Prostate gland (tissue), 2 donors: ENCODE results near the gene CAMKV. TPM values are rescaled to one million over a fixed set of nuclear protein-coding genes. Genes with fewer than 3 reads are reported as not detected.

ENCODE experiments used
- DNase-seq: peaks from one replicate; pipeline ENCODE4 v3.0.0-alpha.2; 2019; ENCODE audit warnings: low spot score
- H3K27ac ChIP-seq, 2 donors: fragments of 200-600 bp; sonication (generic); 2 replicates each; pipeline ENCODE4 v1.5.1; 2017 to 2019
- H3K27me3 ChIP-seq: fragments of 200-600 bp; sonication (generic); replicated peaks from 2 replicates; pipeline ENCODE4 v1.5.1; 2019; ENCODE audit not compliant: insufficient read depth
- H3K36me3 ChIP-seq, 2 donors: fragments of 200-600 bp; sonication (generic); 1 replicate in 1 of 2; 2 replicates in 1 of 2; pipeline versions ENCODE4 v1.5.1 to v1.8.1; 2017 to 2019
- H3K4me1 ChIP-seq: fragments of 200-600 bp; sonication (generic); replicated peaks from 2 replicates; pipeline ENCODE4 v1.5.1; 2019
- H3K4me3 ChIP-seq, 2 donors: fragments of 200-600 bp; sonication (generic); 2 replicates each; pipeline ENCODE4 v1.5.1; 2017 to 2019
- H3K9me3 ChIP-seq: fragments of 200-600 bp; sonication (generic); 2 replicates; pipeline ENCODE4 v1.5.1; 2017
- CTCF ChIP-seq, 4 experiments: fragments of 200-600 bp in 2 of 4; fragments of 450-650 bp in 2 of 4; sonication (generic) in 2 of 4; IDR thresholded peaks; 1 replicate in 3 of 4; 2 replicates in 1 of 4; pipeline ENCODE4 v1.5.1; 2016 to 2019; ENCODE audit warnings: antibody characterized with exemption in 4 of 4, mild to moderate bottlenecking in 2 of 4, moderate library complexity in 2 of 4
- POLR2A ChIP-seq: fragments of 450-650 bp; IDR thresholded peaks from one replicate; pipeline ENCODE4 v1.6.1; 2016; ENCODE audit warnings: antibody characterized with exemption, mild to moderate bottlenecking
- POLR2AphosphoS5 ChIP-seq: sonication (generic); formaldehyde crosslinking; IDR thresholded peaks from one replicate; pipeline ENCODE4 v1.6.1; 2017; ENCODE audit warnings: antibody characterized with exemption
- WGBS: methylation state at CpG from one replicate; pipeline ENCODE4 v1.1.5; 2018; 5-methylcytosine and 5-hydroxymethylcytosine counted together
- intact Hi-C: fragments of 100-400 bp; cut with DNase I; formaldehyde crosslinking; loops from one replicate; pipeline ENCODE4 v1.14.2; 2022
- small RNA-seq, 2 donors: library from RNA; depleted of rRNA; stranded (forward); fragments of <200 nt; gene quantifications; one replicate each; pipeline ENCODE3, GENCODE V24; 2016
- total RNA-seq, 2 donors: library from RNA; depleted of rRNA; stranded (reverse); fragments of >200 nt; gene quantifications; one replicate each; pipeline ENCODE4 v1.1.0, GENCODE V29; 2016

Gene CAMKV
- total RNA-seq, 2 donors from 2014 or later: 0.97 TPM; not detected in 1

GRCh38 chr3:49812916-49813496, 56.7 kb downstream of the CAMKV start:
- intact Hi-C loops: no loop called here
- Histone ChIP-seq H3K4me3 (peak overlapping the region; percentile 33 to 34), H3K27ac (peak overlapping the region; percentile 66 to 71), H3K9me3 (no peaks in the 10 kb centered on the region), H3K4me1 (peaks cover 9% of the 10 kb centered on the region), H3K27me3 (no peaks in the 10 kb centered on the region), H3K36me3 (peaks cover 0 to 10% of the 10 kb centered on the region in 2 donors)
- DNase-seq: no peak
- TF ChIP-seq POLR2A (no peak), POLR2AphosphoS5 (no peak), CTCF (IDR thresholded peaks at IDR 0.05) (no peak)
- WGBS: 35% methylated on average over 9 of the region's 9 CpGs

Small RNA genes within 50 kb of the gene (small RNA-seq; reads per million reads assigned to genes)
- gene RN7SL217P: 0 reads per million in 2 donors

Other genes starting within 250 kb of the CAMKV start
- gene APEH, start 195.6 kb downstream of the CAMKV start, total RNA-seq: 100 to 1,000 TPM in 1 of 2 donors, 10 to 100 TPM in 1; 84.4 to 116 TPM
- gene MST1, start 180.4 kb downstream of the CAMKV start, total RNA-seq: 10 to 100 TPM; 10.2 to 32.2 TPM
- gene RNF123, start 180.3 kb downstream of the CAMKV start, total RNA-seq: 10 to 100 TPM; 24.9 to 58.3 TPM
- gene AMIGO3, start 150.2 kb downstream of the CAMKV start, total RNA-seq: 10 to 100 TPM in 1 of 2 donors, 1 to 10 TPM in 1; 1.4 to 12.4 TPM
- gene GMPPB, start 146.0 kb downstream of the CAMKV start, total RNA-seq: 10 to 100 TPM; 28.8 to 60.1 TPM
- 100 to 1,000 TPM in 1 of 2 donors, 10 to 100 TPM in 1; 46.5 to 119 TPM for gene IP6K1, start 83.4 kb downstream of the CAMKV start, total RNA-seq
- not detected for gene CDHR4, start 70.0 kb downstream of the CAMKV start, total RNA-seq
- gene INKA1, start 66.6 kb downstream of the CAMKV start, total RNA-seq: 1 to 10 TPM; 4.0 to 8.1 TPM
- 10 to 100 TPM; 50.5 to 96.9 TPM for gene UBA7, start 56.0 kb downstream of the CAMKV start, total RNA-seq
- 1 to 10 TPM; 2.8 to 7.7 TPM for gene TRAIP, start 13.3 kb downstream of the CAMKV start, total RNA-seq
- gene MST1R, start 34.0 kb upstream of the CAMKV start, total RNA-seq: 1 to 10 TPM; 1.5 to 5.5 TPM
- 10 to 100 TPM in 1 of 2 donors, 1 to 10 TPM in 1; 7.8 to 12.0 TPM for gene MON1A, start 59.9 kb upstream of the CAMKV start, total RNA-seq
- 100 to 1,000 TPM in 1 of 2 donors, 10 to 100 TPM in 1; 53.1 to 176 TPM for gene RBM6, start 70.2 kb upstream of the CAMKV start, total RNA-seq
- 100 to 1,000 TPM; 135 to 260 TPM for gene RBM5, start 219.0 kb upstream of the CAMKV start, total RNA-seq